Activated T-helper 17 cell treated with anti-CD3 and anti-CD28 coated beads, Interleukin-2, amount 50 U/mL, for 72 hours (primary cell): ENCODE results near the gene CCNI. TPM values are rescaled to one million over a fixed set of nuclear protein-coding genes. Genes with fewer than 3 reads are reported as not detected.
A peak's percentile ranks its signal among the peaks of the same experiment; 100 is the strongest.
"Not testable (repeated sequence)": the region's sequence is repeated elsewhere in the genome, so short reads cannot be mapped to it uniquely, and the experiment has no call there.

ENCODE experiments used
- ATAC-seq: fragments of 150-1000 bp; cut with Tn5 transposase; replicated peaks from 2 replicates; pipeline ENCODE4 v1.10.0; 2021; ENCODE audit warnings: mild to moderate bottlenecking, moderate library complexity
- H3K27ac Mint-ChIP-seq: one replicate; pipeline ENCODE4 v1.8.0; 2022; ENCODE audit warnings: mixed read lengths
- H3K27me3 Mint-ChIP-seq: one replicate; pipeline ENCODE4 v1.8.0; 2022; ENCODE audit warnings: mixed read lengths
- H3K36me3 Mint-ChIP-seq: one replicate; pipeline ENCODE4 v1.8.0; 2022; ENCODE audit warnings: low read depth, mild to moderate bottlenecking, mixed read lengths
- H3K4me1 Mint-ChIP-seq: one replicate; pipeline ENCODE4 v1.8.0; 2022; ENCODE audit warnings: mixed read lengths
- H3K4me3 Mint-ChIP-seq: one replicate; pipeline ENCODE4 v1.8.0; 2022; ENCODE audit warnings: mild to moderate bottlenecking, mixed read lengths
- H3K9me3 Mint-ChIP-seq: one replicate; pipeline ENCODE4 v1.8.0; 2022; ENCODE audit warnings: mixed read lengths
- total RNA-seq, 2 donors: library from RNA; stranded (reverse); gene quantifications; one replicate each; pipeline ENCODE4 v1.2.3, GENCODE V29; 2022

CCNI gene
- total RNA-seq, 2 donors from 2014 or later = 182 to 306 TPM

GRCh38 chr4:77039796-77040195, 36.0 kb downstream of the CCNI start:
- Mint-ChIP-seq H3K4me1 (peaks cover 4% of the 10 kb centered on the region), H3K9me3 (no peaks in the 10 kb centered on the region), H3K27ac (no peak overlapping the region), H3K36me3 (peaks cover 48% of the 10 kb centered on the region), H3K4me3 (no peak overlapping the region), H3K27me3 (no peaks in the 10 kb centered on the region)
- no peak for ATAC-seq

GRCh38 chr4:77037736-77038135, 38.1 kb downstream of the CCNI start:
- peaks cover 64% of the 10 kb centered on the region for H3K36me3 Mint-ChIP-seq
- no peak overlapping the region for H3K27ac Mint-ChIP-seq
- no peak overlapping the region for H3K4me3 Mint-ChIP-seq
- H3K4me1 Mint-ChIP-seq = peaks cover 4% of the 10 kb centered on the region
- no peaks in the 10 kb centered on the region for H3K27me3 Mint-ChIP-seq
- ATAC-seq = no peak
- no peaks in the 10 kb centered on the region for H3K9me3 Mint-ChIP-seq

GRCh38 chr4:77037168-77037567, 38.6 kb downstream of the CCNI start:
- H3K9me3 Mint-ChIP-seq = not testable (repeated sequence)

GRCh38 chr4:77036206-77036605, 39.6 kb downstream of the CCNI start:
- ATAC-seq = no peak
- Mint-ChIP-seq H3K4me1 (peaks cover 16% of the 10 kb centered on the region), H3K36me3 (peaks cover 76% of the 10 kb centered on the region), H3K4me3 (no peak overlapping the region), H3K27ac (no peak overlapping the region), H3K27me3 (no peaks in the 10 kb centered on the region), H3K9me3 (no peaks in the 10 kb centered on the region)

More at GRCh38 chr4:77037168-77037567, 38.6 kb downstream of the CCNI start:
- not testable (repeated sequence) for H3K4me3 Mint-ChIP-seq, H3K27me3 Mint-ChIP-seq, H3K27ac Mint-ChIP-seq, ATAC-seq, H3K4me1 Mint-ChIP-seq
- H3K36me3 Mint-ChIP-seq = peaks cover 66% of the 10 kb centered on the region

GRCh38 chr4:77035153-77035552, 40.6 kb downstream of the CCNI start:
- Mint-ChIP-seq H3K36me3 (peaks cover 84% of the 10 kb centered on the region), H3K9me3 (no peaks in the 10 kb centered on the region), H3K4me1 (peaks cover 20% of the 10 kb centered on the region), H3K27ac (no peak overlapping the region), H3K4me3 (no peak overlapping the region), H3K27me3 (no peaks in the 10 kb centered on the region)
- ATAC-seq = no peak

GRCh38 chr4:77031544-77031943, 44.2 kb downstream of the CCNI start:
- H3K9me3 Mint-ChIP-seq = no peaks in the 10 kb centered on the region
- peak overlapping the region; percentile 61 for H3K27ac Mint-ChIP-seq
- peak overlapping the region; percentile 34 for H3K4me3 Mint-ChIP-seq
- peak; percentile 83 for ATAC-seq
- H3K4me1 Mint-ChIP-seq = peaks cover 33% of the 10 kb centered on the region
- H3K36me3 Mint-ChIP-seq = peaks cover 77% of the 10 kb centered on the region
- no peaks in the 10 kb centered on the region for H3K27me3 Mint-ChIP-seq

GRCh38 chr4:77029757-77030156, 46.0 kb downstream of the CCNI start:
- H3K27me3 Mint-ChIP-seq, H3K9me3 Mint-ChIP-seq, H3K27ac Mint-ChIP-seq, ATAC-seq, H3K4me3 Mint-ChIP-seq: not testable (repeated sequence)
- peaks cover 78% of the 10 kb centered on the region for H3K36me3 Mint-ChIP-seq
- H3K4me1 Mint-ChIP-seq = peaks cover 41% of the 10 kb centered on the region

- Mint-ChIP-seq H3K9me3 (no peaks in the 10 kb centered on the region), H3K27me3 (no peaks in the 10 kb centered on the region), H3K4me3 (peak overlapping the region; percentile 32), H3K4me1 (peaks cover 41% of the 10 kb centered on the region), H3K36me3 (peaks cover 80% of the 10 kb centered on the region), H3K27ac (peak overlapping the region; percentile 54)
- peak; percentile 73 for ATAC-seq
These were observed 47.5 kb downstream of the CCNI start for GRCh38 chr4:77028246-77028645.

- peak overlapping the region; percentile 73 for H3K27ac Mint-ChIP-seq
- peaks cover 73% of the 10 kb centered on the region for H3K36me3 Mint-ChIP-seq
- peak overlapping the region; percentile 53 for H3K4me3 Mint-ChIP-seq
- H3K27me3 Mint-ChIP-seq = no peaks in the 10 kb centered on the region
- peaks cover 30% of the 10 kb centered on the region for H3K4me1 Mint-ChIP-seq
- ATAC-seq = no peak
- no peaks in the 10 kb centered on the region for H3K9me3 Mint-ChIP-seq
These were observed 49.5 kb downstream of the CCNI start for GRCh38 chr4:77026322-77026704.

GRCh38 chr4:77025643-77026321, 50.0 kb downstream of the CCNI start:
- Mint-ChIP-seq H3K9me3 (no peaks in the 10 kb centered on the region), H3K27me3 (no peaks in the 10 kb centered on the region), H3K36me3 (peaks cover 73% of the 10 kb centered on the region), H3K4me1 (peaks cover 27% of the 10 kb centered on the region), H3K4me3 (peak overlapping the region; percentile 53), H3K27ac (peak overlapping the region; percentile 73)
- ATAC-seq = peak; percentile 88

GRCh38 chr4:77023920-77024319, 51.9 kb downstream of the CCNI start:
- H3K27ac Mint-ChIP-seq = no peak overlapping the region
- H3K4me3 Mint-ChIP-seq = no peak overlapping the region
- peaks cover 78% of the 10 kb centered on the region for H3K36me3 Mint-ChIP-seq
- peaks cover 25% of the 10 kb centered on the region for H3K4me1 Mint-ChIP-seq
- no peaks in the 10 kb centered on the region for H3K27me3 Mint-ChIP-seq
- no peaks in the 10 kb centered on the region for H3K9me3 Mint-ChIP-seq
- ATAC-seq = no peak

- no peak overlapping the region for H3K27ac Mint-ChIP-seq
- peaks cover 70% of the 10 kb centered on the region for H3K36me3 Mint-ChIP-seq
- peaks cover 15% of the 10 kb centered on the region for H3K4me1 Mint-ChIP-seq
- H3K27me3 Mint-ChIP-seq = no peaks in the 10 kb centered on the region
- H3K9me3 Mint-ChIP-seq = no peaks in the 10 kb centered on the region
- H3K4me3 Mint-ChIP-seq = no peak overlapping the region
- ATAC-seq = no peak
These were observed 53.1 kb downstream of the CCNI start for GRCh38 chr4:77022560-77023179.

- no peak overlapping the region for H3K27ac Mint-ChIP-seq
- H3K4me3 Mint-ChIP-seq = no peak overlapping the region
- no peaks in the 10 kb centered on the region for H3K27me3 Mint-ChIP-seq
- peaks cover 13% of the 10 kb centered on the region for H3K4me1 Mint-ChIP-seq
- peaks cover 74% of the 10 kb centered on the region for H3K36me3 Mint-ChIP-seq
- no peaks in the 10 kb centered on the region for H3K9me3 Mint-ChIP-seq
- ATAC-seq = no peak
These were observed 54.1 kb downstream of the CCNI start for GRCh38 chr4:77021614-77022089.

- Mint-ChIP-seq H3K27me3 (no peaks in the 10 kb centered on the region), H3K36me3 (peaks cover 68% of the 10 kb centered on the region), H3K4me1 (no peaks in the 10 kb centered on the region), H3K4me3 (no peak overlapping the region), H3K9me3 (no peaks in the 10 kb centered on the region), H3K27ac (no peak overlapping the region)
- ATAC-seq = no peak
These were observed 55.8 kb downstream of the CCNI start for GRCh38 chr4:77020017-77020416.

- Mint-ChIP-seq H3K4me1 (peaks cover 10% of the 10 kb centered on the region), H3K27ac (no peak overlapping the region), H3K4me3 (no peak overlapping the region), H3K9me3 (no peaks in the 10 kb centered on the region), H3K27me3 (no peaks in the 10 kb centered on the region), H3K36me3 (peaks cover 45% of the 10 kb centered on the region)
- peak; percentile 60 for ATAC-seq
These were observed 60.4 kb downstream of the CCNI start for GRCh38 chr4:77015390-77015789.
